ENCODE measurements around the gene NPIPA5. TPM values are rescaled to one million over a fixed set of nuclear protein-coding genes. Genes with fewer than 3 reads are reported as not detected.
"Not testable (repeated sequence)": the region's sequence is repeated elsewhere in the genome, so short reads cannot be mapped to it uniquely, and the experiment has no call there.

NPIPA5 gene
- total RNA-seq, 3 donors from 2014 or later, result 1.1 to 6.3 (median 1.5) TPM

DNA sequence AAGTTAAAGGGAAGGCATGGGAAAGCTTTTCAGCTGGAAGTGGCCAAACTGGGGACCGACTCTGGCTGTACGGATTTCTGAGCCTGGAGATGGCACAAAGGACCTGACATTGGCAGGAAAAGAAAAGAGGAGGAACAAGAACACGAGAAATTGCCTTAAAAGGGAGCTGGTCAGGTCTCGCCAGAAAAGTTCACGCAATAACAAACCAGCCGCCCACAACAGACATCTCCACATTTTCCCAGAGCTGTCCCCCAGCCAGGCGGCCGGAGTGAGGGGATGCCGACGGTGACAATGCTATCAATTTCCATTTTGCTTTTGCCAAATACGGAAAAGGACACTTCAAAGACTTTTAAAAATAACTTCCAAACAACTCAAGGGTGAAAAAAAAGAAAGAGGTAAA is 26.8 kb downstream of the NPIPA5 start:
- H3K4me3 Mint-ChIP-seq; DNase-seq; H3K27me3 Mint-ChIP-seq (ENCODE audit: low read depth); H3K9me3 Mint-ChIP-seq; H3K36me3 Mint-ChIP-seq (ENCODE audit: insufficient read depth); H3K4me1 Mint-ChIP-seq (ENCODE audit: low read depth); ATAC-seq: not testable (repeated sequence)

DNA sequence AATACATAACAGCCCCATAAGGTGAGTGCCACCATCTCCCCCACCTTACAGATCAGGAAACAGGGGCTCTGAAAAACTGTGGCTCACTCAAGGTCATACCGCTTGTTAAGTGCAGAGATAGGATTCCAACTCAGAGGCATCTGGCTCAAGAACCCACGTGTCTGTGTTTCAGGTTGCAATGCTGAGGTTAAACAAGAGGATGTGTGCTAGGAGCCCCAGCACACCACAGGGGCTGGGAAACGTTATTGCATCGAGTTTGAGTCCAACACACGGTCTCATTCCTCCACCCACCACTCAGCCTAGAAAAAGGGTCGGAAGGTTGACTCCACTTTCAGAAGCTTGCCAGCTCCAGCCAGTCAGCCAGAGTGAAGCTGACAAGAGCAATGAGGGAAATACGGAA is 29.4 kb downstream of the NPIPA5 start:
- ATAC-seq; H3K27me3 Mint-ChIP-seq (ENCODE audit: low read depth); DNase-seq; H3K4me1 Mint-ChIP-seq (ENCODE audit: low read depth); H3K36me3 Mint-ChIP-seq (ENCODE audit: insufficient read depth); H3K9me3 Mint-ChIP-seq; H3K4me3 Mint-ChIP-seq: not testable (repeated sequence)

DNA sequence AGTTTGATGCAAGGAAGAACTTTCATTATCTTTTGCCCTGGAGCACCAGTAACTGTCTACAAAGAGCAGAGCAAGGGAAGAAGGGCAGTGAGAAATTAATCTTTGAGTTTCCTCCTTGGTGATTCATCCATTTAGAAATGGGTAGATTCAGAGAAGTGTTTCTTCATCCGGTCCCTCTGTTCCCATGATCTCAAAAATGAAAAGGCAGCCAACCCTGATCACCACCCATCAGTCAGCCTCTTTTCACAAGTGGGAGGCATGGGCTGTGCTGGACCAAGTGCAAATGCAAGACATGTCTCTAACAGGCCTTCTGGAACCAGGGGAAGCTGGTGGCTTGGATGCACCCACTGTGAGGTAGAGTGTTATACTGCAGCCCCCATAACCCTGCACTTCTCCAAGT is 35.8 kb downstream of the NPIPA5 start:
- not testable (repeated sequence) for H3K9me3 Mint-ChIP-seq; DNase-seq; H3K27me3 Mint-ChIP-seq (ENCODE audit: low read depth); H3K4me1 Mint-ChIP-seq (ENCODE audit: low read depth); H3K4me3 Mint-ChIP-seq; ATAC-seq; H3K36me3 Mint-ChIP-seq (ENCODE audit: insufficient read depth)

- H3K9me3 Mint-ChIP-seq; H3K4me1 Mint-ChIP-seq (ENCODE audit: low read depth); H3K36me3 Mint-ChIP-seq (ENCODE audit: insufficient read depth); DNase-seq; H3K27me3 Mint-ChIP-seq (ENCODE audit: low read depth); ATAC-seq; H3K4me3 Mint-ChIP-seq: not testable (repeated sequence)
These were observed 39.1 kb downstream of the NPIPA5 start for GRCh38 chr16:15338986-15339385.

DNA sequence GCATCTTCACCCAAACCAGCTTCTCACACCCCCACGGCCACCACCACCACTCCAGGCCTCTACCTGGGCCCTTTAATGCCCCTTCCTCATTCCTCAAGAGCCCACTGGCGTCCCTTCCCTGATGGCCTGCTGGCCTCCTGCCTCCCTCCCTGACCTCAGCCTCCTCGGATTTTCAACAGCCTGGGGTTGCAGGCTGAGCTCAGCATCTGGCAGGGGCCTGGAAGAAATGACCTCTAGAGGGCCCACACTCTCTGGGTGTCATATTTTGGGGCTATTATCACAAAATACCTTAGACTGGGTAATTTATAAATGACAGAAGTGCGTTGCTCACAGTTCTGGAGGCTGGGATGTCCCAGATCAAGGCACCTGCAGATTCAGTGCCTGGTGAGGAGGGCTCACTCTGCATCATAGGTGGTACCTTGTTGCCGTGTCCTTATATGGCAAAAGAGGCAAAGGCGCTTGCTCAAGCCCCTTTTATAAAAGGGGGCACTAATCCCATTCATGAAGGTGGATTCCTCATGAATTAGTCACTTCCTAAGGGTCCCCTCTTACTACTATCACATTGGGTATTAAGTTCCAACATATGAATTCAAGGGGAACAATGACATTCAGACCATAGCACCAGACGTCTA is 40.0 kb downstream of the NPIPA5 start:
- ATAC-seq; H3K9me3 Mint-ChIP-seq; H3K27me3 Mint-ChIP-seq (ENCODE audit: low read depth); H3K36me3 Mint-ChIP-seq (ENCODE audit: insufficient read depth); DNase-seq; H3K4me1 Mint-ChIP-seq (ENCODE audit: low read depth); H3K4me3 Mint-ChIP-seq: not testable (repeated sequence)

- H3K36me3 Mint-ChIP-seq (ENCODE audit: insufficient read depth); H3K4me1 Mint-ChIP-seq (ENCODE audit: low read depth); ATAC-seq; H3K9me3 Mint-ChIP-seq; DNase-seq; H3K4me3 Mint-ChIP-seq; H3K27me3 Mint-ChIP-seq (ENCODE audit: low read depth): not testable (repeated sequence)
These were observed 42.5 kb downstream of the NPIPA5 start for GRCh38 chr16:15335609-15336008.

- not testable (repeated sequence) for H3K9me3 Mint-ChIP-seq; H3K4me3 Mint-ChIP-seq; DNase-seq; ATAC-seq; H3K4me1 Mint-ChIP-seq (ENCODE audit: low read depth); H3K36me3 Mint-ChIP-seq (ENCODE audit: insufficient read depth); H3K27me3 Mint-ChIP-seq (ENCODE audit: low read depth)
These were observed 44.1 kb downstream of the NPIPA5 start for GRCh38 chr16:15333969-15334368.

- not testable (repeated sequence) for H3K4me3 Mint-ChIP-seq; H3K27me3 Mint-ChIP-seq (ENCODE audit: low read depth); DNase-seq; H3K4me1 Mint-ChIP-seq (ENCODE audit: low read depth); H3K9me3 Mint-ChIP-seq; H3K36me3 Mint-ChIP-seq (ENCODE audit: insufficient read depth); ATAC-seq
These were observed 47.1 kb downstream of the NPIPA5 start for GRCh38 chr16:15330978-15331377.

DNA sequence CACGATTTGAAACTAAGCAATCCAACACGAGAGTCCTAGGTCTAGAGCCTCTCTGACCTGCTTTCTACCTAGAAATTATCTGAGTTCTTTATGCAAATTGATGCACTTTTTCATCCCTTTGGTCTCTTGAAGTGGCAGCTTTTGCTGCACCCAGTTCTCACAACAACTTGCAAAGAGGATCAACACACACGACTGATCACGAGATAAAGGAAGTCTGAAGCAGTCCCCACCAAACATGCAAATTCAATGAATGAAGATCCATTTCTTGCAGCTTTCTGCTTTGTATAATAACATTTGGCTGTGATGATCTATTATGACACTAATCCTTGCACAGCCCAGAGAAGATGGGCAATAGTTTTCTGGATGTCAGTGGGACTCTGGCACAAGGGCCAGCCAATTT is 53.1 kb downstream of the NPIPA5 start:
- H3K4me1 Mint-ChIP-seq (ENCODE audit: low read depth); DNase-seq; ATAC-seq; H3K4me3 Mint-ChIP-seq; H3K9me3 Mint-ChIP-seq; H3K27me3 Mint-ChIP-seq (ENCODE audit: low read depth); H3K36me3 Mint-ChIP-seq (ENCODE audit: insufficient read depth): not testable (repeated sequence)

DNA sequence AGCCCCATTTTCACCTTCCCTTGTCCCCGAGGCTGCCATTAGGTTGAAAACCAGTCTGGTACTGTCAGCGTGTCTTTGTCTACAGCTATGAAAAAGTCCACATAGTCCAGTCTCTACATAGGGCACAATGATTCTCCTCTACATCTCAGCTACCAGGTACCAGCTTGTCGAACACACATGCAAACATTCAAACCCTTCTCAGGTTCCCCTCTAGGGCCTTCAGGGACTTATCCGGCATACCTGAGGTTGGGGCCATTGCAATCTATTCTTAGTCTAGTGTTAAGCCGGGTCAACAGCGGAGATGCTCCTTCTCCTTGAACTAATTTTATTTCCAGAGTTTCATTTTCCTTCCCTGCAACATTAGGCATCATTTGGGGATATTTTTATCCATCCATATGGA is 54.7 kb downstream of the NPIPA5 start:
- not testable (repeated sequence) for H3K4me1 Mint-ChIP-seq (ENCODE audit: low read depth); ATAC-seq; H3K36me3 Mint-ChIP-seq (ENCODE audit: insufficient read depth); H3K27me3 Mint-ChIP-seq (ENCODE audit: low read depth); H3K9me3 Mint-ChIP-seq; H3K4me3 Mint-ChIP-seq; DNase-seq

- DNase-seq; H3K9me3 Mint-ChIP-seq; ATAC-seq; H3K4me1 Mint-ChIP-seq (ENCODE audit: low read depth); H3K36me3 Mint-ChIP-seq (ENCODE audit: insufficient read depth); H3K4me3 Mint-ChIP-seq; H3K27me3 Mint-ChIP-seq (ENCODE audit: low read depth): not testable (repeated sequence)
These were observed 56.9 kb downstream of the NPIPA5 start for GRCh38 chr16:15321221-15321620.

- not testable (repeated sequence) for H3K4me1 Mint-ChIP-seq (ENCODE audit: low read depth); H3K4me3 Mint-ChIP-seq; H3K27me3 Mint-ChIP-seq (ENCODE audit: low read depth); ATAC-seq; H3K9me3 Mint-ChIP-seq; H3K36me3 Mint-ChIP-seq (ENCODE audit: insufficient read depth); DNase-seq
These were observed 63.5 kb downstream of the NPIPA5 start for GRCh38 chr16:15314562-15314961.

Other genes starting within 250 kb of the NPIPA5 start
- under 1 TPM; 0.11 to 0.40 (median 0.11) TPM for gene MPV17L, start 17.5 kb upstream of the NPIPA5 start, total RNA-seq
- gene BMERB1, start 56.3 kb upstream of the NPIPA5 start, total RNA-seq, result 10 to 100 TPM; 15.4 to 20.8 (median 19.0) TPM

Data from activated T-cell treated with anti-CD3 and anti-CD28 coated beads, Interleukin-2, amount 50 U/mL, for 4 hours (primary cell).